Activated T-cell treated with anti-CD3 and anti-CD28 coated beads, Interleukin-2, amount 50 U/mL, for 4 hours (primary cell): Measurements from ENCODE around the gene FOXP4. TPM values are rescaled to one million over a fixed set of nuclear protein-coding genes. Genes with fewer than 3 reads are reported as not detected.

ENCODE experiments used
- ATAC-seq, 2 donors: fragments of 200-7000 bp; cut with Tn5 transposase; one replicate each; pipeline ENCODE4 v1.10.0; 2021
- DNase-seq: peaks from one replicate; pipeline ENCODE4 v3.0.0-alpha.2; 2020
- H3K27me3 Mint-ChIP-seq: one replicate; pipeline ENCODE4 v1.8.0; 2021; ENCODE audit warnings: low read depth, mixed read lengths
- H3K36me3 Mint-ChIP-seq: one replicate; pipeline ENCODE4 v1.8.0; 2022; ENCODE audit warnings: mixed read lengths; ENCODE audit not compliant: insufficient read depth
- H3K4me1 Mint-ChIP-seq: one replicate; pipeline ENCODE4 v1.8.0; 2021; ENCODE audit warnings: low read depth, mixed read lengths
- H3K4me3 Mint-ChIP-seq: one replicate; pipeline ENCODE4 v1.8.0; 2021; ENCODE audit warnings: mild to moderate bottlenecking, moderate library complexity, mixed read lengths
- H3K9me3 Mint-ChIP-seq: one replicate; pipeline ENCODE4 v1.8.0; 2021; ENCODE audit warnings: mixed read lengths
- total RNA-seq, 3 donors: library from RNA; stranded (reverse); gene quantifications; one replicate each; pipeline ENCODE4 v1.2.1, GENCODE V29; 2021

FOXP4 gene
- total RNA-seq, 3 donors from 2014 or later: 23.0 to 38.6 (median 28.2) TPM

DNA sequence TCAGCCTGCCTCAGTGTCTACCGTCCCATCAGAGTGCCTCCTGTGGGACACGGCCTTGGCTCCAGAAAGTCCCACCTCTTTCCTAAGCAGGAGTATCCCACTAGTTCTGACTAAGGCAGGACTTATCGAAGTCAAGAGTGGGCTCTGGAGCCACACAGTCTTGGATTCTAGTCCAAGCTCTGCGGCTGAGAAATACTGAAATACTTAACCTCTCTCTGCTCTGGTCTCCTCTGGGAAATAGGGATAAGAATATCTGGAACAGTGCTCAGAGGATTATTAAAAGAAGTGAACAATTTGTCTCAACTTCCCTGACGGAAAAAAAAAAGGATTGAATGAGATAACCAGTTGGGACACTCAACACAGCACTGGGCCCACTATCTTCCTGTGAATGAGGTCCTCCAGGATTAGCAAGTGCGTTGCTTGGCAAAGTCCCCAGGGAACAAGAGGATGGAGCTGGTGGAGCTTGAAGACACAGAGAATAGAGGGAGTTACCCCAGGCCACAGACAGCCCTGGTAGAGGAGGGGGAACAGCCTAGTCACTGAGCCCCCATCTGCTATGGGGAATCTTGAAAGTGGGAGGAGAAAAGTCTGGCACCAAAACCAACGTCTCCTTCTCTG is 34.6 kb upstream of the FOXP4 start:
- no peak for DNase-seq

GRCh38 chr6:41512146-41512701 is 34.0 kb upstream of the FOXP4 start:
- ATAC-seq (no peak), DNase-seq (no peak)
- Mint-ChIP-seq H3K4me3 (no peak overlapping the region), H3K9me3 (no peaks in the 10 kb centered on the region), H3K36me3 (no peaks in the 10 kb centered on the region), H3K4me1 (no peaks in the 10 kb centered on the region), H3K27me3 (peaks cover 19% of the 10 kb centered on the region)

More for the DNA sequence above, 34.6 kb upstream of the FOXP4 start:
- Mint-ChIP-seq H3K9me3 (no peaks in the 10 kb centered on the region), H3K36me3 (no peaks in the 10 kb centered on the region), H3K4me1 (no peaks in the 10 kb centered on the region), H3K4me3 (no peak overlapping the region), H3K27me3 (peaks cover 24% of the 10 kb centered on the region)
- no peak for ATAC-seq

- Mint-ChIP-seq H3K9me3 (no peaks in the 10 kb centered on the region), H3K4me1 (no peaks in the 10 kb centered on the region), H3K36me3 (no peaks in the 10 kb centered on the region), H3K4me3 (no peak overlapping the region), H3K27me3 (peaks cover 5% of the 10 kb centered on the region)
- DNase-seq: no peak
- ATAC-seq: no peak
Observed at GRCh38 chr6:41515995-41516394, 30.2 kb upstream of the FOXP4 start.

- Mint-ChIP-seq H3K4me3 (no peak overlapping the region), H3K36me3 (no peaks in the 10 kb centered on the region), H3K4me1 (no peaks in the 10 kb centered on the region), H3K27me3 (peaks cover 9% of the 10 kb centered on the region), H3K9me3 (no peaks in the 10 kb centered on the region)
- DNase-seq (no peak), ATAC-seq (no peak)
Observed at GRCh38 chr6:41518118-41518517, 28.1 kb upstream of the FOXP4 start.

DNA sequence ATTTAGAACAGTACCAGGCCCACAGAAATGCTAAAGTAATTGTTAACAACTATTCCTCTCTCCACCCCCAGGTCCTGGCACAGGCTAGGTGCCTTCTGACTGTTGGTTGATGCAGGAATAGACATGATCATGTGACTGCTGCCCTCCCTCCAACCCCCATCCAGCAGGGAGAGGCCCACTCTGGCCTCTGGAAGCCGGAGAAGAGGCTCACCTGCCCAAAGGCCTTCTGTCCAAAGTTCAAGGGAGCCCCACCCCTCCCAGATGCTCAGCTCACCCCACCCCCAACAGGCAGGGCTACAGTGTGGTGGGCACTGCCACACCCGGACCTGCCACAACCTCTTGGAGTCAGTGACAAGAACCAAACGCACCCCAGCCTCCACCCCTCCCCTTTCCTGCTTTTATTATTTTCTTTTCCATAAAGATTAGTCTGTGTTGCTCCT is 26.9 kb upstream of the FOXP4 start:
- Mint-ChIP-seq H3K27me3 (peaks cover 11% of the 10 kb centered on the region), H3K9me3 (no peaks in the 10 kb centered on the region), H3K4me1 (no peaks in the 10 kb centered on the region), H3K4me3 (no peak overlapping the region), H3K36me3 (no peaks in the 10 kb centered on the region)
- DNase-seq (no peak), ATAC-seq (no peak)

GRCh38 chr6:41519745-41520699 is 26.2 kb upstream of the FOXP4 start:
- Mint-ChIP-seq H3K9me3 (no peaks in the 10 kb centered on the region), H3K4me3 (no peak overlapping the region), H3K4me1 (no peaks in the 10 kb centered on the region), H3K27me3 (peaks cover 11% of the 10 kb centered on the region), H3K36me3 (no peaks in the 10 kb centered on the region)
- no peak for ATAC-seq
- DNase-seq: no peak

DNA sequence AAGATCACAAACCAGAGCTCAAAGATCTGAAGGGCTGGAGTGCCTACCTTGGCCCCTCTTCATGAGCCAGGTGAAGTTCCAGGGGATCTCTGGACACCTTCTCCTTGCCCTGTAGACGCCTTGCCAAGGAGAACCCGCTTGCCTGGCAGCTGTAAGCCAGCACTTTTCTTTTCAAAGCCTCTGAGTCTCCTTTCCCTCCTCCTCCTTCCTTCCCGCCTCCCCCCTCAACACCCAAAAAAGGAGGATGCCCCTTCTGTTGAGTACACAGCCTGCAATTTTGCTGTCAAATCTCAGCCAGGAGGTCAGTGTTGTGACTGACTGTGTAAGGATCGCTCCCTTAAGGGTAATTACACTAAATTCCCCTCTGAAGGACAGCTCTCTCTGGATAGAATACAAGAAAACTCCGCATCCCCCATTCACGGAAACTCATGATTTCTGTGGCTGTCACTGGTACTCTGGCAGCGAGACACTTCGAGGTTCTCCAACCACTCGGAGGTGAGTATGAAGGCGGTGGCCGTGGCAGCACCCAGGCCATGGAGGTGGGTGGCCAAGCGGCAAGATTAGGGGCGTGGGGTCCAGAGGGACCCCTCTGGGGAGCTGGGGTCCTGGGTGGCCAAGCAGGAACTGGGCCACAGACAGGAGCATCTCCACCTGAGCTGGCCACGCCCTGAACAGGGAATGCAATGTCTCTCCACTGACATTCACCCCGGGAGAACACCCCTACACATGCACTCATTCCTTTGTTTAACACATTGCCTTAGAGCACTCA is 23.2 kb upstream of the FOXP4 start:
- no peaks in the 10 kb centered on the region for H3K36me3 Mint-ChIP-seq
- H3K9me3 Mint-ChIP-seq: no peaks in the 10 kb centered on the region
- no peak overlapping the region for H3K4me3 Mint-ChIP-seq
- H3K4me1 Mint-ChIP-seq: no peaks in the 10 kb centered on the region
- peaks cover 13% of the 10 kb centered on the region for H3K27me3 Mint-ChIP-seq
- ATAC-seq (no peak), DNase-seq (no peak)

DNA sequence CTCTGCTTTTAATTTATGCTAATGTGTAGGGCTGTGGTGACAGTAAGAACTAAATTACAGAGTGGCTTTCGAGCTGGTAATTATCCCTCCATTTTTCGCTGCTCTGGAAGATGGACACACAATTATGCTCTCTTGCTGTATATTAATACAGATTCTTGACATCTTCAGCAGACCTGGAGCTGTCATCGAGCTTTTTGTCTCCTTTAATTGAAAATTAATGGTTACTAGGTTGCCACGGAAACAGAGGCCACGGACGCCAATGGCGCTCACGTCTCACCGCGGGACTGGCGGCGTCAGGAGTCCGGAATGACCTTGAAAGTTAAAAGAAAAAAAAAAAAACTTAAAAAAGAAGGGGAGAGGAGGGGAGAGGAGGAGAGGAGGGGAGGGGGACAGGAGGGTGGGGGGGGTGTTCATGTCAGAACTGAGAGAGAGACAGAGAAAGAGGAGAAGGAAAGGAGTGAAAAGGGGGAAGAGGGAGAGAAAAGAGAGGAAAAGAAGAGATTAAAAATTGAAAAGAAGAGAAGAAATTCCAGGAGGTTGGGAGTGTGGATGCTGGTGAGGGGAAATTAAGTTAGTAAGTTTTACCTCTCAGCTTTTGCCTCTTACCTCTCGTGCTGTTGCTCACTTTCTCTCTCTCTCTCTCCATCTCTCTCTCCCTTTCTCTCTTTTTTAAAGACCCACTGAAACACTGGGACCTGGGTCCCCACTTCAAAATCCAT is 22.1 kb upstream of the FOXP4 start:
- Mint-ChIP-seq H3K9me3 (no peaks in the 10 kb centered on the region), H3K27me3 (peaks cover 13% of the 10 kb centered on the region), H3K36me3 (no peaks in the 10 kb centered on the region), H3K4me3 (no peak overlapping the region), H3K4me1 (no peaks in the 10 kb centered on the region)
- DNase-seq (no peak), ATAC-seq (no peak)

GRCh38 chr6:41524634-41525011 is 21.6 kb upstream of the FOXP4 start:
- no peaks in the 10 kb centered on the region for H3K4me1 Mint-ChIP-seq
- DNase-seq (no peak), ATAC-seq (no peak)
- H3K9me3 Mint-ChIP-seq: no peaks in the 10 kb centered on the region
- H3K36me3 Mint-ChIP-seq: no peaks in the 10 kb centered on the region
- no peak overlapping the region for H3K4me3 Mint-ChIP-seq
- peaks cover 13% of the 10 kb centered on the region for H3K27me3 Mint-ChIP-seq

GRCh38 chr6:41527721-41528408 is 18.3 kb upstream of the FOXP4 start:
- Mint-ChIP-seq H3K9me3 (no peaks in the 10 kb centered on the region), H3K4me3 (no peak overlapping the region), H3K27me3 (peaks cover 8% of the 10 kb centered on the region), H3K36me3 (no peaks in the 10 kb centered on the region), H3K4me1 (peaks cover 25% of the 10 kb centered on the region)
- no peak for ATAC-seq
- no peak for DNase-seq

DNA sequence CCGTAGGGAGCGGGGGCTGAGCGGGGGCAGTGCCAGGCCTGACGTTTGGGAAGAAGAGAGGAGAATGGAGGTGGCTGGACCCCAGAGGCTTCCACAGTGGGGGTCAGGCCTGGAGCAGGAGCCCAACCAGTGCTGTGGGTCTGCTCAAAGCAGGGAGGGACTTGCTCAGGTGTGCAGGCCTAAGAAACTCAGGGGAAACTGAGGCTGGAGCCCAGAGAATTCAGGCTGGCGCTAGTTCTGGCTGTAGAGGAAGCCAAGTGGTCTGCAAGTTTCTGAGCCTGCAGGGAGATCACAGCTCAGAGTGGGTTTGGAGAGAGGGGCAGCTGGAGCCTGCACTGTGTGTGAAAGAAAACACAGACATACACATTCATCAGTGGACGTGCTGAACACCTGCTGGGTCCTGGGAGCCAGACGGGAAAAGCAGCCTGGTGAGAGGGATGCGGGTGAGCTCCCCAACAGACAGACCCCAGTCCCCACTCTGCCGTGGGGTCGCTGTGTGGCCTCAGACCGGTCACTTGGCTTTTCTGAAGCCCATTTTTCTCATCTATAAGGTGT is 17.7 kb upstream of the FOXP4 start:
- peaks cover 2% of the 10 kb centered on the region for H3K27me3 Mint-ChIP-seq
- H3K9me3 Mint-ChIP-seq: no peaks in the 10 kb centered on the region
- peaks cover 31% of the 10 kb centered on the region for H3K4me1 Mint-ChIP-seq
- DNase-seq (no peak), ATAC-seq (no peak)
- no peaks in the 10 kb centered on the region for H3K36me3 Mint-ChIP-seq
- H3K4me3 Mint-ChIP-seq: no peak overlapping the region

DNA sequence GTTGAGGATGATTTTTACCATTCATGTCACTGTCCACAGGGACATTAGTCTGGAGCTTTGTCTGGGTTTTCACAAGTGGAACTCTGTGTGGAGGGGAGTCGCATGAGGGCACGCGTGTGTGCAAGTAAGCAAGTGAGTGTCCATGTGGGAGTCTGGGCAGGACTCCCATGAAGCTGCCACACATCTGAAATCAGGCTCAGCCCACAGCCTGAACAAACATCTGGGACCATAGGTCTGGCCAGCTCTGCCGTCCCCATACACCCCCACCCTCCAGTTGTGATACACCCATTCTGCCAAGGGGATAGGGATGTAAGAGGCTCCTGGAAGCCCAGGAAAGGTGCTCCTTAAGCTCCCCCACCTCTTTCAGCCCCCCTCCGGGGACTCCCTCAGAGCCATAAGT is 17.1 kb upstream of the FOXP4 start:
- Mint-ChIP-seq H3K27me3 (peaks cover 2% of the 10 kb centered on the region), H3K4me1 (peaks cover 35% of the 10 kb centered on the region), H3K4me3 (no peak overlapping the region), H3K36me3 (no peaks in the 10 kb centered on the region), H3K9me3 (no peaks in the 10 kb centered on the region)
- no peak for ATAC-seq
- no peak for DNase-seq

DNA sequence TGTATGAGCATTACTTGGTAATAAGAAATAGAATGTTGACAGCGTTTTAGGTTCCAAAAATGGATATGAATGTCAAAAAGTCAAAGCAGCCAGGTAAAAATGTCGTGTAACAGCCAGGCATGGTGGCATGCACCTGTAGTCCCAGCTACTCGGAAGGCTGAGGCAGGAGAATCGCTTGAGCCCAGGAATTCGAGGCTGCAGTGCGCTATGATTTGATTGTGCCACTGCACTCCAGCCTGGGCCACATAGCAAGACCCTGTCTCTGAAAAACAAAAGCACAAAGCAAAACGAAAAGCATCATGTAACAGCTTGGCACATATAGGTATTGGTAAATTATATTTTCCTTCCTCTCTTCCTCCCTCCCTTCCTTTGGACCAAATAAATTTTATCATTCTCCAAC is 16.2 kb upstream of the FOXP4 start:
- Mint-ChIP-seq H3K27me3 (peaks cover 2% of the 10 kb centered on the region), H3K4me3 (no peak overlapping the region), H3K9me3 (no peaks in the 10 kb centered on the region), H3K4me1 (peaks cover 35% of the 10 kb centered on the region), H3K36me3 (no peaks in the 10 kb centered on the region)
- ATAC-seq (no peak), DNase-seq (no peak)
